Peyer's patch (tissue), 4 donors: ENCODE data around the gene SKAP1. TPM values are rescaled to one million over a fixed set of nuclear protein-coding genes. Genes with fewer than 3 reads are reported as not detected.
A peak's percentile ranks its signal among the peaks of the same experiment; 100 is the strongest.

Experiments used
- DNase-seq, 3 donors: peaks; one replicate each; pipeline ENCODE4 v3.0.0-alpha.2; 2017 to 2019
- H3K27ac ChIP-seq, 4 donors: fragments of 200-600 bp; sonication (generic); one replicate each; pipeline ENCODE4 v1.5.1; 2016 to 2019
- H3K27me3 ChIP-seq, 2 donors: fragments of 200-600 bp; sonication (generic); one replicate each; pipeline ENCODE4 v1.5.1; 2019
- H3K36me3 ChIP-seq, 3 donors: fragments of 200-600 bp; sonication (generic); one replicate each; pipeline ENCODE4 v1.5.1; 2016 to 2019
- H3K4me1 ChIP-seq, 4 donors: fragments of 200-600 bp; sonication (generic); one replicate each; pipeline ENCODE4 v1.5.1; 2016 to 2019
- H3K4me3 ChIP-seq, 4 donors: fragments of 200-600 bp; sonication (generic); 1 replicate in 3 of 4; 2 replicates in 1 of 4; pipeline ENCODE4 v1.5.1; 2016 to 2019; ENCODE audit warnings: mild to moderate bottlenecking in 1 of 4
- H3K9me3 ChIP-seq, 4 donors: fragments of 200-600 bp; sonication (generic); one replicate each; pipeline ENCODE4 v1.5.1; 2016 to 2019; ENCODE audit warnings: mild to moderate bottlenecking in 1 of 4
- CTCF ChIP-seq, 6 experiments: fragments of 450-650 bp in 4 of 6; fragments of 200-600 bp in 2 of 6; sonication (generic) in 1 of 6; IDR thresholded peaks; one replicate each; pipeline ENCODE4 v1.5.1; 2017 to 2019; ENCODE audit warnings: antibody characterized with exemption in 6 of 6, mild to moderate bottlenecking in 3 of 6, moderate library complexity in 1 of 6
- POLR2A ChIP-seq, 2 donors: fragments of 450-650 bp; IDR thresholded peaks; one replicate each; pipeline ENCODE4 v1.5.1; 2017; ENCODE audit warnings: antibody characterized with exemption in 2 of 2, mild to moderate bottlenecking in 2 of 2, moderate library complexity in 2 of 2
- total RNA-seq, 4 donors: library from RNA; depleted of rRNA; stranded (reverse); fragments of >200 nt; gene quantifications; one replicate each; pipeline ENCODE4 v1.1.0, GENCODE V29; 2016

The SKAP1 gene
- total RNA-seq, 4 donors from 2014 or later, result 3.1 to 17.3 (median 6.5) TPM

- TF ChIP-seq CTCF (IDR thresholded peaks at IDR 0.05), result no peak
- no peak for TF ChIP-seq POLR2A (IDR thresholded peaks at IDR 0.05)
- H3K27ac ChIP-seq, result no peak overlapping the region
- no peaks in the 10 kb centered on the region for H3K4me1 ChIP-seq
- H3K36me3 ChIP-seq, result no peaks in the 10 kb centered on the region
- H3K9me3 ChIP-seq, result no peaks in the 10 kb centered on the region
- H3K4me3 ChIP-seq, result no peak overlapping the region
- DNase-seq, result no peak
- no peaks in the 10 kb centered on the region for H3K27me3 ChIP-seq
These were observed 101.6 kb downstream of the SKAP1 start for GRCh38 chr17:48328457-48328856.

- H3K36me3 ChIP-seq, result no peaks in the 10 kb centered on the region
- H3K9me3 ChIP-seq, result no peaks in the 10 kb centered on the region
- H3K4me3 ChIP-seq, result no peak overlapping the region
- TF ChIP-seq POLR2A (IDR thresholded peaks at IDR 0.05) (no peak), CTCF (IDR thresholded peaks at IDR 0.05) (no peak)
- no peaks in the 10 kb centered on the region for H3K27me3 ChIP-seq
- no peak overlapping the region for H3K27ac ChIP-seq
- H3K4me1 ChIP-seq, result no peaks in the 10 kb centered on the region
- DNase-seq, result no peak
These were observed 103.7 kb downstream of the SKAP1 start for GRCh38 chr17:48326310-48326709.

- Histone ChIP-seq H3K9me3 (no peaks in the 10 kb centered on the region), H3K36me3 (no peaks in the 10 kb centered on the region), H3K4me1 (no peaks in the 10 kb centered on the region), H3K27ac (no peak overlapping the region), H3K27me3 (no peaks in the 10 kb centered on the region), H3K4me3 (no peak overlapping the region)
- no peak for TF ChIP-seq POLR2A (IDR thresholded peaks at IDR 0.05)
- peak in 2 of 6 experiments; percentile 13 to 18 for TF ChIP-seq CTCF (IDR thresholded peaks at IDR 0.05)
- DNase-seq, result no peak
These were observed 108.0 kb downstream of the SKAP1 start for GRCh38 chr17:48322060-48322459.

GRCh38 chr17:48317732-48318131, 112.3 kb downstream of the SKAP1 start:
- Histone ChIP-seq H3K27me3 (no peaks in the 10 kb centered on the region), H3K36me3 (no peaks in the 10 kb centered on the region), H3K27ac (no peak overlapping the region), H3K4me3 (no peak overlapping the region), H3K9me3 (no peaks in the 10 kb centered on the region), H3K4me1 (no peaks in the 10 kb centered on the region)
- DNase-seq, result no peak
- no peak for TF ChIP-seq POLR2A (IDR thresholded peaks at IDR 0.05)

GRCh38 chr17:48314716-48315115, 115.3 kb downstream of the SKAP1 start:
- Histone ChIP-seq H3K4me1 (no peaks in the 10 kb centered on the region), H3K27ac (no peak overlapping the region), H3K9me3 (no peaks in the 10 kb centered on the region), H3K36me3 (no peaks in the 10 kb centered on the region), H3K4me3 (no peak overlapping the region), H3K27me3 (no peaks in the 10 kb centered on the region)
- TF ChIP-seq CTCF (IDR thresholded peaks at IDR 0.05), result no peak
- no peak for TF ChIP-seq POLR2A (IDR thresholded peaks at IDR 0.05)
- DNase-seq, result no peak

- Histone ChIP-seq H3K27me3 (no peaks in the 10 kb centered on the region), H3K4me1 (peaks cover 0 to 3% (median 0%) of the 10 kb centered on the region in 4 donors), H3K27ac (no peak overlapping the region), H3K9me3 (no peaks in the 10 kb centered on the region), H3K4me3 (no peak overlapping the region), H3K36me3 (no peaks in the 10 kb centered on the region)
- TF ChIP-seq POLR2A (IDR thresholded peaks at IDR 0.05), result no peak
- no peak for TF ChIP-seq CTCF (IDR thresholded peaks at IDR 0.05)
- no peak for DNase-seq
These were observed 116.8 kb downstream of the SKAP1 start for GRCh38 chr17:48313096-48313755.
